Activated CD4-positive, alpha-beta T cell treated with anti-CD3 and anti-CD28 coated beads, Interleukin-2, Interleukin-4, amounts not matched to agents 100 ng/mL and 50 ng/mL, durations not matched to agents 16 hours and 8 hours (primary cell): ENCODE results near the gene UBB.

Experiments
- DNase-seq: peaks from one replicate; pipeline ENCODE4 v3.0.0-alpha.2; 2020; ENCODE audit warnings: low spot score

The UBB gene

GRCh38 chr17:16380640-16381495 lies at the start of gene UBB:
Gene UBB, plus strand, starts transcription at chr17:16381091. Its CDS starts 817 bp downstream, at chr17:16381908.
- peak; percentile 97 for DNase-seq

- no peak for DNase-seq
Observed at GRCh38 chr17:16338391-16338790, 42.5 kb upstream of the UBB start.

- no peak for DNase-seq
Observed at GRCh38 chr17:16339402-16339801, 41.5 kb upstream of the UBB start.

GRCh38 chr17:16339959-16340358 lies 40.9 kb upstream of the UBB start:
- DNase-seq, result no peak

GRCh38 chr17:16342979-16343378 lies 37.9 kb upstream of the UBB start:
- DNase-seq, result no peak

- no peak for DNase-seq
Observed at GRCh38 chr17:16343569-16343968, 37.3 kb upstream of the UBB start.

GRCh38 chr17:16345565-16345964 lies 35.3 kb upstream of the UBB start:
- DNase-seq, result no peak

- no peak for DNase-seq
Observed at GRCh38 chr17:16346721-16347271, 34.1 kb upstream of the UBB start.

- DNase-seq, result no peak
Observed at GRCh38 chr17:16348586-16348985, 32.3 kb upstream of the UBB start.

GRCh38 chr17:16349431-16349830 lies 31.5 kb upstream of the UBB start:
- DNase-seq, result no peak

GRCh38 chr17:16351831-16352230 lies 29.1 kb upstream of the UBB start:
- DNase-seq, result no peak

- peak; percentile 43 for DNase-seq
Observed at GRCh38 chr17:16352303-16352666, 28.6 kb upstream of the UBB start.

GRCh38 chr17:16352667-16353316 lies 28.1 kb upstream of the UBB start:
- DNase-seq, result peak; percentile 18

GRCh38 chr17:16353317-16354174 lies 27.3 kb upstream of the UBB start, which contains the start of gene CENPV:
Gene CENPV, minus strand, starts transcription at chr17:16353469. Its CDS starts 33 bp downstream, at chr17:16353436.
- peak; percentile 58 for DNase-seq

- DNase-seq, result no peak
Observed at GRCh38 chr17:16354585-16354984, 26.3 kb upstream of the UBB start.

GRCh38 chr17:16358394-16358793 lies 22.5 kb upstream of the UBB start:
- DNase-seq, result no peak

GRCh38 chr17:16361874-16362273 lies 19.0 kb upstream of the UBB start:
- DNase-seq, result no peak

- DNase-seq, result peak; percentile 83
Observed at GRCh38 chr17:16363749-16364536, 16.9 kb upstream of the UBB start.

- DNase-seq, result no peak
Observed at GRCh38 chr17:16364625-16365024, 16.3 kb upstream of the UBB start.

- no peak for DNase-seq
Observed at GRCh38 chr17:16371742-16372141, 9.1 kb upstream of the UBB start.
